ENCODE results near the gene AMFR.

Gene AMFR

DNA sequence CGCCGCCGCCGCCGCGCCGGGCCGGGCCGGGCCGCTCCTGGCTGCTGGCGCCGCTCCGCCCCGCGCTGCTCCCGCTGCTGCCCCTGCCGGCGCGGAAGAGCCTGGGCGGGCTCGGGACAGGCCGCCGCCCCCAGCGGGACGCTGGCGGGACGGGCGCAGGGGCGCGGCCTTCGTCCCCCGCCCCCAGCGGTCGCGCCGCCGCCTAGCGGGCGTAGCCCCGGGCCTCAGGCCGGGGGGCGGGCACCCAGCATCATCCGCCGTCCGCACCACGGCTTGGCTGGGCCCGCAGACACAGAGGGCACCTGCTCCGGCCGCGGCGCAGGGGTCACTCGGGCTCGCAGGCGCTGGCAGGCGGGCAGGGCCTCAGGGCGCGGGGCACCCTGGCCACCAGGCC is at the start of gene AMFR:
Gene AMFR, minus strand, starts transcription at position 107 of the 394 bp plus-strand sequence. CDS start 218 bp downstream, outside the sequence.
- peak; percentile 30 for DNase-seq (ENCODE audit: low read depth, low spot score)

DNA sequence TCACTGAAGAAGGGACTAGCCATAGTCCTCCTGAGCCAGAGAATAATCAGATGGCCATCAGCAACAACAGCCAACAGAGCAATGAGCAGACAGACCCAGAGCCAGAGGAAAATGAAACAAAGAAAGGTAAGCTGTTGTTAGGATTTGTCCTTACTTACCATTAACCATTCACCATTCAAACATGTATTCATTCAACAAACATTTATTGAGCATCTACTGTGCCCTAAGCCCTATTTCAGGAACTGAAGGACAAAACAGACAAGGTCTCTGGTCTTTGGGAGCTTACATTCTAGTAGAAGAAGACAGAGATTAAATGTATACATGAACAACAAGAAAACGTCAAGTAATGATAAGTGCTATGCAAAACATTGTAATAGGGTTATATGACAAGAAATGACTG is 45.3 kb upstream of the AMFR start:
- no peak for DNase-seq (ENCODE audit: low read depth, low spot score)

DNA sequence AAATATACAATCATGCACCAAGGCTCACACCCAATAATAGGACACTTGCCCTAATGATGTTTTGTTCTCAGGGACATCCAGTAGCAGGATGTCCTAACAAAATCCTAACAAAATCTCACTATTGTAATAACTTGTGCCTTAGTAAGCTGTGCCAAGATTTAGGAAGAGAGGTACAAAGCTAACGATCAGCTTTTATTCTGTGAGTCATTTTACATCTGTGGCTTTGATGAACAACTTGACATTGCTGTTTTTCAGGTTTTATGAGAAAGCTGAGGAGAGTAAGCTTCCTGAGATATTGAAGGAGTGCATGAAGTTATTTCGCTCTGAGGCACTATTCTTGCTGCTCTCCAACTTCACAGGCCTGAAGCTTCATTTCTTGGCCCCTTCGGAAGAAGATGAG is 44.9 kb upstream of the AMFR start:
- DNase-seq (ENCODE audit: low read depth, low spot score): no peak

DNA sequence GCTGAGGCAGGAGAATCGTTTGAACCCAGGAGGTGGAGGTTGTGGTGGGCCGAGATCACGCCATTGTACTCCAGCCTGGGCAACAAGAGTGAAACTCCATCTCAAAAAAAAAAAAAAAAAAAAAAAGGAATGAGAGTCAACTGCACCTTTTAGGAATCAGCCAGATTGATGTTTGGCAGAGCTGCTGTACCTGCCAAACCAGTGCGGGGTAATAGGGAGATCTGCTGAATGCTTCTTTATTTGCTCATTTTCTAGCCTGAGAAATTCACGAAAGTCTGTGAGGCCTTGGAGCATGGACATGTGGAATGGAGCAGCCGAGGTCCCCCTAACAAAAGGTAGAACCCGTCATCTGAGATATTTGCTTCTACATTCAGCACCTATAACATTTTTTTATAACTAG is 44.4 kb upstream of the AMFR start:
- DNase-seq (ENCODE audit: low read depth, low spot score): no peak

DNA sequence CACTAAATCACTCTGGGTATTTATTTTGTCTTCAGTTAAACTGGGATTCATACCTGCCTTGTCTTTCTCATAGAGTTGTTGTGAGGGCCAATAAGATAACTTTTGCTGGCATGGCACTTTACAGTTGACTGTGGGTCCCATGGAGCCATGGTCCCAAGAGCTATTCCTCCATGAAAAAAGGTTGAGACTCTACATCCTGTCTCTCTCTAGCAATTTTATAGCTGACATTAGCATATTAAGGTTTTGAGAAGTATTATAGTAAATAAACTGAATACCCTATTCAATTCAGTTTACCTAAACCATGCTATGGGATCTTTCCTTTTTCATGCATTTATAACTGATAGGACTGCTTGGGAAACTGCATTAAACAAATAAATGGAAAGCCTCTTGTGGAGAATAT is 43.5 kb upstream of the AMFR start:
- no peak for DNase-seq (ENCODE audit: low read depth, low spot score)

DNA sequence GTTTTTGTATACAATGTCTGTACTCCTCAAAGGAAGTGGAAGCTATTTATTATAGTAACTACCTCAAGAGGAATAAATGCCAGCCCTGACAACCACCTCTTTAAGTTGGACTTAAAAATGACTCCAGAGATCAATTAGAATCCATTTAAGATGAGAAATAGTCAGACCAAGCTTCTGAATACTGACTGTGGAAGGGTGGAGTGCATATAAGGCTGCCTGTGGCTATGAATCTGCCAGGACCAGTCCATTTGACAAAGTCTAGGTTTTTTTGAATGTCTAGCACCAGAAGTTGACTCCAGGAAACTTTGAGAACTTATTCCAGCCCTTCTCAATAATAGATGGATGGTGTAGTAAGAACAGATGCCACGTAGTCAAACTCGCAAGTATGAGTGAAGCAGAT is 41.0 kb upstream of the AMFR start:
- no peak for DNase-seq (ENCODE audit: low read depth, low spot score)

DNA sequence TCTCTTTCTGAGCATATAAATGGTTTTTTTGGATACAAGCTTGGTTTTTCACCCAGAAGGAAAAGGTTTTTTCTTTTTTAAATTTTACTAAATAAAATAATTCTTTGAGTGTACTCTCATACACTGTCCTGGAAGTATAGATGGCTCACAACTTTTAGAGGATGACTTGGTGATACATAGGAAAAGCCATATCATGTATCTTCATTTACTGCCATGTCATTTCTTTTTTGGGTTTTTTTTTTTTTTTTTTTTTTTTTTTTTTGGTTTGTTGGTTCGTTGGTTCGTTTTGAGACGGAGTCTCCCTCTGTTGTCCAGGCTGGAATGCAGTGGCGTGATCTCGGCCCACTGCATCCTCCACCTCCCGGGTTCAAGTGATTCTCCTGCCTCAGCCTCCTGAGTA is 37.8 kb upstream of the AMFR start:
- no peak for DNase-seq (ENCODE audit: low read depth, low spot score)

DNA sequence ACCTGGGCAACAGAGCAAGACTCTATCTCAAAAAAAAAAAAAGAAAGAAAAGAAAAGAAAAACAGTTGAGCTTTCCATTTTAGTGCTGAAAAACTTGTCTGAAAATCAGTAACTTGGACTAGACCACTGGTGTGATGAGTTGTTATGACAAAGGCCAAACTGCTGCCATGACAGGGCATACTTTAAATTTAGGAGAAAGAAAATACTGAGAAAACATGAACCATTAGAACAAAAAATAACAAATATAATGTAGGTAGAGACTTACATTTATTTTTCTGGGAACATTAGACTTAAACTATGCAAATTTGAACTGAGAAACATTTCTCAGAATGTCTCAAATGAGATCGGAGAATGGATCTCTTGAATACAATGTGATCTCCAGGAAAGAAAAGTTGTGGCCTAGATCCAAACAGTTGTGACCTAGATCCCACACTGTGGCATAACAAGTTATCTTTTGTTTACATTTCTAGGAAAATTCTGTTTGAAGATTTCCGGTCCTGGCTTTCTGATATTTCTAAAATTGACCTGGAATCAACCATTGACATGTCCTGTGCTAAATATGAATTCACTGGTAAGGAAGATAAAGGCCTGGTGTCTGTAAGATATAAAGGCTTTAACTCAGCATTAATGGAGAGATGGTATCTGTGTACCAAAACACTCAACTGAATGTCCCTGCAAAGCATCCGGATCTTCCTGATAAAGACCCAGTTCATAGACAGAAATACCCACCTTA is 36.9 kb upstream of the AMFR start:
- no peak for DNase-seq (ENCODE audit: low read depth, low spot score)

DNA sequence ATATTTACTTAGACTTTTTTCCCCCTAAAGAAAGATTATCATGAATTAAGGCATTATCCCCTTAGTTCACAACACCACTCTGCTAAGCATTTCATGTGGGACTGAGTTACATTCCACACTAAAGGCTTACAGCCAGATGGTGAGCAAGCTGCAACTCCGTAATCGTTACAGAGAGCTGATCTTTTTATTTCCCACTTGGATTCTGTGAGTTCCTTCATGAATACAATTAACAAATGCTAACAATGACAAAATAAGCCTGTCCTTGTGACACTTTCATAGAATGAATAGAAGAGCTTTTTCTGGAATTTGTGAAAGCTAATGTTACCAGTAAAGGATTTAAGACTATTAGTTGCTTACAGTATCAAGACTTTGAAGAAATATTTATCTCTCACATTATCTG is 34.8 kb upstream of the AMFR start:
- DNase-seq (ENCODE audit: low read depth, low spot score): no peak

DNA sequence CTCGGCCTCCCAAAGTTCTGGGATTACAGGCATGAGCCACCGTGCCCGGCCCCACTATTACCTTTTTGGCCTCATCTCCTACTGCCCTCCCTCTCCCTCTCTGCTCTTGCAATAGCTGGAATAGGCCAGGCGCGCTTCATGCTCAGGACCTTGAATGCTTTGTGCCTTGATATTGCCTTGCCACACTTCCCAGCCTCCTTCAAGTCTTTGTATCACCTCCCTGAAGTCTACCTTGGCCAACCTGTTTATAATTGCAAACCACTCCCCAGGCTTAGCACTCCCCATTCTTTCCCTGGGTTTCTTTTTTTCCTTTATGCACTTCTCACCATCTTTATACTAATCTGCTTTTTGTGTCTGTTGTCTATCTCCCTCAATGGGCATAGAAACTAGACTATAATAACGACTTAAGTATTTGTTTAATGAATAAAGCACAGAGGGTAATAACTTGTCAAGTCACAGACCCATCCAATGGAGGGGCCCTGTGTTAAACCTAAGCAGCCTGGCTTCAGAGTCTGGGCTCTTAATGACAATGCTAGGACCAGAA is 32.7 kb upstream of the AMFR start:
- DNase-seq (ENCODE audit: low read depth, low spot score): no peak

DNA sequence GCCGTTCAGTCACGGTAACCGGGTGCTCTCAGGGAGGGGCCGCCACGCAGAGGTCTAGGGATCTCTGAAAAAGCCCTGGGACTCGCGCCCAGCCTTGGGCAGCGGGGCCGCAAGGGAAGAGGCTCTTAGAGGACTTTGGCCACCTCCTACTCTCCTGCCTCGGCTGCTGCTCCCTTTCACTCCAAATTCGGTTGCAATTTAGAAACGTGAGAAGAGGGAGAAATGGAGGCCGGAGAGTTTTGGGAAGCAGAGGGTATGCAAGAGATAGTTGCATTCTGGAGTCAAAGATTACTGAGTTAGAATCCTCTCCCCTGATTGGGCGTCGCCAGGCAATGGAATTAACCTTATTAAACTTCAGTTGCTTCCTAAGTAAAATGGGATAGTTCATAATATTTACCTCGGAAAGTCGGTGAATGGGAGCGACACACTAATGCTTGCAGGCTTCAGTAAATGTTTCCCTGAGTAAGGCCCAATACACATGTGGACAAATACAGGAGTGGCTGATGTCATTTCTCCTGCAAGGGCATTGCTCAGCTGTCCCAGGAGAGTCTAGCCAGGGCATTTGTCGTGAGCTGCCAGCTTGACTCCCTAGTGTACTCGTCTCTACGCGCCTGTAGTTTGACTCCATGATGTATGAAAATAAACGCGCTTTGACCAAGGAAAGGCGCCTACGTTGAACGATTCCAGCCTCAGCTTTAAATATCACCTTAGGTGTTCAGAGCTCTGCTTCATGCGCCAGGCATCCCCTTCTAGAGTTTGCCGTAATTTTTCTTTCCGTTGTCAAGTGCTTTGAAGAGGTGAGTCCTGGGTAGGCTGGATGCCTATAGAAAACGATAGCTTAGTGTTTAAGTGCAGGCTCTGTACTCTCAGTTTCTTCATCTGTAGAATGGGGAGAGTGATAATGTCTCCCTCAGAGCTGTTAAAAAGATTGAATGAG is 26.7 kb upstream of the AMFR start:
- DNase-seq (ENCODE audit: low read depth, low spot score): no peak

DNA sequence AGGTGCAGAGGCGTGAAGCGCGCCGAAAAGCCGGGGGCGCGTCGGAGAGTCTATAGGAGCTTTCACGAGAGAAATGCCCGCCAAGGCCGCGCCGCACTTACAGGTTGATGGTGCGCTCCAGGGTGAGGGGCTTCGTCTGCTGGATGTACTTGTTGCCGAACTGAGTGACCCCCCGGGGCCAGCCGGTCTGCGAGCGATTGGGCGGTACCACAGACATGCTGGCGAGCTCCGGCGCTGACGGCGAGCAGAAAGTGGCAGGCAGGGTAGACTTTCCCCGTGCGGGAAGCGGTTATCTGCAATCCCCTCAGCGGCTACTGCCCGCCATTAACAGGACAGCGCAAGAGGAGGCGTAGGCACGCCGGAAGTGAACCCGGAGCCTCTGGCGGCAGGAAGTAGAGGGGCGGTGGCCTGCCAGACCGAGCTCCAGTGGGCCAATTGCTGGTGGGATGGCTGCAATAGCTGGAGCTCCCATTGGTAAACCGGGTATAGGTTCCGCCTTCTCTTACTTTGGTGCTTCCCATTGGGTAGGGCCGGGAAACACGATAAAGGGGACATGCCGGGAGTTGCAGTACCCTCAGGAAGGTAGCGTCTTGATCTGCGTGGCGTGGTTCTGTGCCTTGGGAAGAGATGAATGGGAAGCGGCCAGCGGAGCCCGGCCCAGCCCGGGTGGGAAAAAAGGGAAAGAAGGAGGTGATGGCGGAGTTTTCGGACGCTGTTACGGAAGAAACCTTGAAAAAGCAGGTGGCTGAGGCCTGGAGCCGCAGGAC is 25.8 kb upstream of the AMFR start, which contains the start of the genes NUDT21 and OGFOD1:
Gene NUDT21, minus strand, starts transcription at position 347 of the 767 bp plus-strand sequence. Its CDS starts 130 bp downstream, at position 217.
Gene OGFOD1, plus strand, starts transcription at position 569 of the 767 bp plus-strand sequence. Its CDS starts 59 bp downstream, at position 628.
- DNase-seq (ENCODE audit: low read depth, low spot score): peak; percentile 90

DNA sequence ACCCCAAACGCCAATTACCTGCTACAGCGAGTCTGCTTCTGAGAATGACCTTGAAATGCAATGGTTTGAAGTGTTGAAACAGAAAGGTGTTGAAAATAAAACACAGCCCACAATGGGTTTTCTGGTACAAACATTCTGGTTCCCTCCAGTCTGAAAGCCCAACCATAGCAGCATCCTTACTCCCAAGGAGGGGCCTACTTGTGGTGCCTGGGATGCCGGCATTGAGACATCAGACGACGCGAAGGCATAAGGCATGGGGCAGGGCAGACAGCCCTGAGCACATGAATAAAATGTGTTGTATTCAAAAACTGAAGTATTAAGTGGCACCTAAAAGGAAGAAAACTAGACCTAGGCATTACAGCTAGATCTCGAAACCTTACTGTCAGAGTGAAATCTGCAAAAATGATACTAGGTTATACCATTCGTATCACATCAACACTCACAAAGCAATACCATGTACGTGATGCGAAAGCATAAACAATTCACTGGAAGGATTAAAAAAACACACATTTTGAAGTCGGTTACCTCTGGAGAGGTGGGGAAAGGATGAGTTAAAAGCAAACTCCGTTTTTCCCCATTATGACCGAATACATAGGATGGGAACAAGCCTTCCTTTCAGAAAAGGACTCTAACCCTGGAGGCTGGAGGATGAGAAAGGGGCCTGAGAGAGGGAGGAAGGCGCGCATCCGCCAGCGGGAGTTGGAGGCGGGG is 25.1 kb upstream of the AMFR start:
- DNase-seq (ENCODE audit: low read depth, low spot score): peak; percentile 18

DNA sequence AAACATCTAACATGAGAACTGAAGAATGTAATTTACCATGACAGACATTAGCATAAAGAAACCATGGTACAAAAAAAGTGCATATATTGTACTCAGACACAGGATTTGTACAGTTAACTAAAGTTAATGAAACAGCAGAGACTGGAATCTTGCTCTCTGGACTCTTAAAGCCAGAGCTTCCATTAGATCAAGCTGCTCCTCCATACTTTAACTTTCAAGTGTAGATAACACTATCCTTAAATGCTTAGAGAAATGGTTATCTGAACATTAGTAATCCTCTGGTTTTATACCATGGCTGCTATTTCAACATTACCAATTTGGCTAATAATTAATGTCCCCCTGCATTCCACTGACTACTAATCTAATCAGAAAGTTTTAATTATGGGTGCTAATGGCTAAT is 22.7 kb upstream of the AMFR start:
- DNase-seq (ENCODE audit: low read depth, low spot score): no peak

DNA sequence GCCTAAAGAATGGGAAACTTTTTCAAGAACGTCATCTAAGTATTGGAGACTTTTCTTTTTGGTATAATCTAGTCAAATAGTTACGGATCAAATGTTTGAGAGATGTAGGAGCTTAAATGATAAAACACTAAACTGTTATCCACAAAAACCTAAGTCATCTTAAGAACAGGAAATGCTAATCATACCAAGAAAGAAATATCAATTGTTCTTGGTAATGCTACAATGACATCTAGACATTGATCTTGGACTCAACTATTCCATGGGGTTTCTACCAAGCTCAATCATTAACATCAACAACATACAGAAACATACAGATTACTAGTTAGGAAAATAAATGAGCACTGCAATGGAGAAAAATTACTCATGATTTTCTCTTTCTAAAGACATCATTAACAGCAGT is 21.9 kb upstream of the AMFR start:
- DNase-seq (ENCODE audit: low read depth, low spot score): no peak

DNA sequence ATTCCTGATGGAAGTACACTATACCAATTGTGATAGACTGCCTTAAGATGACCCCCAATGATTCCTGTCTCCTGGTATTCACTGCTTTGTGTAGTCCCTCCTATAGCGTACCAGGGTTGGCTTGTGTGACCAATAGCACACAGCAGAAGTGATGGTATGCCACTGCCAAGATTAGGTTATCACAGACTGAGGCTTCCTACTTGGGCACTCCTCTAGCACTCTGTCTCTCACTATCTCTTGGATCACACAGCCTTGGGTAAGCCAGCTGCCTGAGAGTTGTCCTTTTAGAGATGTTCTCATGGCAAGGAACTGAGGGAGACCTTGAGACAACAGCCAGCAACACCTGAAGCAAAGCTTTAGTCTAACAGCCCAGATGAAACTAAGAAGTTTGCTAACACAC is 12.7 kb upstream of the AMFR start:
- no peak for DNase-seq (ENCODE audit: low read depth, low spot score)

DNA sequence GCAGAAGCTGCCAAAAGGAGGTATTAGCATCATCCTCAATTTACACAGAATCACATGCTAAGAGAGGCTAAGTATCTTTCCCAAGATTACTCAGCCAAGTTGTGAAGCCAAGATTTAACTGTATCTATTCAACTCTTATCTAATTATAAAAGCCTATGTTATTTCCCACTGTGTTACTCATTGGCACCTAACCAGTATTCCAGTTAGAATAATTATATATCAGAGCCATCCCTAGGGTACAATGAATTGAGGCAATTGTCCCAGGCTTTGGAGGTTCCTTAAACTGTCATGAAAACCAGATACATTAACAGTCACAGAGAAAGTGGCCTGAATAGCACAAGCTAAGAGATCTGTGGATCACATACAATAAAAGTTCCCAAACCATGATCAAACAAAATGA is 10.9 kb upstream of the AMFR start:
- DNase-seq (ENCODE audit: low read depth, low spot score): no peak

DNA sequence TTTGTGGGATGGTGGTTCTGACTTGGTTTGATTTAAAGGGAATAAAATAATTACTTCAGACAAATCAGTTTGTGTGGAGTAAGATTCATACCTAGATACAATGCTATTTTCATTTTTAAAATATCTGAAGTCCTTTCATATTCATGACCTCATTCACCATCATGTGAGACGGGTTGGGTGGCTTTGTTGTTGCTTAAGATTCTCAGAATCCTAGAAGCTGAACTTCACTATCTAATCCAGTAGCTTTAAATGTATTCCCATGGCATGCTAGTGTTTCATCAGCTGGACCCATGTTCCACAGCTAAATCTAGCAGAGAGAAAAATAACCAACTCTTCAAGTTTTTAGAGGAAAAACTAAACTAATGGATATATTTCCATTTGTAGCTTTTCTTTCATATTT is 2.7 kb upstream of the AMFR start:
- no peak for DNase-seq (ENCODE audit: low read depth, low spot score)

DNA sequence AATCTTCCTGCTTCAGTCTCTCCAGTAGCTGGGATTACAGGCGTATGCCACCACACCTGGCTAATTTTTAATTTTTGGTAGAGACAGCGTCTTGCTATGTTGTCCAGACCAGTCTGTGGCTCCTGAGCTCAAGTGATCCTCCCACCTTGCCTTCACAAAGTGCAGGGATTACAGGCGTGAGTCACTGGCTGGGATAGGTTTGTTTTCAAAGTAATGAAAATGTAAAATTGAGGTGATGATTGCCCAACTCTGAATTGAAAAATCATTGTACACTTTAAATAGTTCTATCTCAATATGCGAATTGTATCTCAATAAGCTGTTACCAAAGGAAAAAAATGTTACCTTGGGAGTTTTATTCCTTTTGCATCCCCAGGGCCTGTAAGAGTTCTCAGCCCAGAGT is 1.2 kb upstream of the AMFR start:
- DNase-seq (ENCODE audit: low read depth, low spot score): no peak

DNA sequence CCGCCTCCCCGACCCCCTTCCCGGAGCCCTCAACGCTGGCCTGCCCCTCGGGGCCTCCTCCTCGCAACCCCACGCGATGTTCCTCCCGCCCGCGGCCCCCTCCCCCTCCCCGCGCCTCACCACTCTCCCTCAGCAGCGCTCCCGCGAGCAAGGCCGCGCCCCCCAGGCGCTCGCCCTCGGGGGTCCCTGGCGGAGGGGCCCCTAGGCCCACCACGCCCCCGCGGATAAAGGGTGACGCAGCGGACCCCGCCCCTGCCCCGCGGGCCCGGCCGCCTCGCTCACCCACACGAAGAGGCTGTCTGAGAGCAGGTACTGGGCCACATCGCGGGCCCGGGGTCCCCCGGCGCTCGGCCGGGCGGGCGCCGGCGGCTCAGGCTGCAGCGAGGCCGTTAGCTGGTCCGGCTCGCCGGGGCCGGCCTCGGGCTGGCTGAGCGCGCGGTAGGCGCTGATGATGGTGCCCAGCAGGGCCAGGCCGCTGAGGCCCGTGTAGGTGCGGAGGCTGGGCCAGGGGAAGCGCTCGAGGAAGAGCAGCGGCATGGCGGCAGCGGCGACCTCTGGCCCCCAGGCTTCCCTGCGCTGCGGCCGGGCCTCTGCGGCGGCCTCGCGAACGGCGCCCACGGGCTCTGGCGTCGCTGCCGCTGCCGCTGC is 430 bp downstream of the AMFR start:
- no peak for DNase-seq (ENCODE audit: low read depth, low spot score)

DNA sequence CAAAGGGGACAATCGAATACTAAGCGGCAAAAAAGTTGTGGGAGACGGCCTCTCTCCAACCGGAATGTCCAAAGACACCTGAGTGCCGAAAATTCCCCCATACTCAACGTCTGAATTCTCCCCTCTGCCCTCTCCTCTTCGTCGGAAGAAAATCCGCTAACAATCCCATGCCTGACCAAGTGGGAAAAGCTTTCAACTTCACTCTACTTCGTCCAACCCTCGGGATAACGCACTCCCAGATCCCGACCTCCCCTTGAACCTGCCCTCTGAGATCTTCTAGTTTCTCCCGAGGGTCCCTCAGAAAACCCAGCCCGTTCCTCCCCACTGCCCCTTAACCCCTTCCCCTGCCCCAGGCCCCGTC is 961 bp downstream of the AMFR start:
- DNase-seq (ENCODE audit: low read depth, low spot score): no peak
